Measurements from ENCODE around the gene CFH.
"Not testable (repeated sequence)": the region's sequence is repeated elsewhere in the genome, so short reads cannot be mapped to it uniquely, and the experiment has no call there.

CFH gene

GRCh38 chr1:196765019-196765740 lies 113.3 kb downstream of the CFH start:
- not testable (repeated sequence) for DNase-seq (ENCODE audit: low read depth in 1 of 2, low spot score in 1 of 2)

- not testable (repeated sequence) for DNase-seq (ENCODE audit: low read depth in 1 of 2, low spot score in 1 of 2)
Measured at GRCh38 chr1:196769823-196770222, 118.0 kb downstream of the CFH start.

- DNase-seq (ENCODE audit: low read depth in 1 of 2, low spot score in 1 of 2) = no peak
Measured at GRCh38 chr1:196773713-196774112, 121.9 kb downstream of the CFH start.

GRCh38 chr1:196774175-196774574 lies 122.3 kb downstream of the CFH start:
- no peak for DNase-seq (ENCODE audit: low read depth in 1 of 2, low spot score in 1 of 2)

GRCh38 chr1:196774603-196775002 lies 122.8 kb downstream of the CFH start, which contains the start of gene CFHR3:
CFHR3 (plus strand) TSS chr1:196774840; CDS start chr1:196774887, 47 bp downstream.
- DNase-seq (ENCODE audit: low read depth in 1 of 2, low spot score in 1 of 2) = no peak

GRCh38 chr1:196777603-196778002 lies 125.8 kb downstream of the CFH start:
- DNase-seq (ENCODE audit: low read depth in 1 of 2, low spot score in 1 of 2) = no peak

GRCh38 chr1:196779093-196779492 lies 127.2 kb downstream of the CFH start:
- DNase-seq (ENCODE audit: low read depth in 1 of 2, low spot score in 1 of 2) = no peak

GRCh38 chr1:196791252-196791651 lies 139.4 kb downstream of the CFH start:
- DNase-seq (ENCODE audit: low read depth in 1 of 2, low spot score in 1 of 2) = not testable (repeated sequence)

- DNase-seq (ENCODE audit: low read depth in 1 of 2, low spot score in 1 of 2) = not testable (repeated sequence)
Measured at GRCh38 chr1:196794103-196794502, 142.3 kb downstream of the CFH start.

Measured in activated T-helper 1 cell treated with anti-CD3 and anti-CD28 coated beads, Interleukin-2, amount 50 U/mL, for 16 hours (primary cell).